D721Med (cell line): Measurements from ENCODE around the gene NDUFC1.

Experiments
- DNase-seq: peaks from one replicate; pipeline ENCODE4 v3.0.0; 2011; ENCODE audit warnings: low spot score; ENCODE audit not compliant: insufficient read length
- FAIRE-seq: peaks from 2 replicates; lab custom pipeline; 2011; peaks lifted over from hg19 to GRCh38; lab: Jason Lieb, UNC
- CTCF ChIP-seq: IDR thresholded peaks from 2 replicates; pipeline ENCODE4 v1.5.1; 2012; ENCODE audit warnings: mild to moderate bottlenecking, control low read depth; ENCODE audit not compliant: insufficient read depth; ENCODE audit errors: missing control alignments

NDUFC1 gene

GRCh38 chr4:139311909-139312308, 9.6 kb upstream of the NDUFC1 start:
- FAIRE-seq (peak; percentile 6), DNase-seq (no peak)
- TF ChIP-seq CTCF = no peak

GRCh38 chr4:139304920-139305319, 2.6 kb upstream of the NDUFC1 start:
- TF ChIP-seq CTCF = no peak
- DNase-seq (no peak), FAIRE-seq (no peak)

- no peak for TF ChIP-seq CTCF
- DNase-seq (peak; percentile 79), FAIRE-seq (no peak)
Measured at GRCh38 chr4:139301113-139301820, 1.0 kb downstream of the NDUFC1 start, which contains the start of gene NAA15. Gene NAA15 (plus strand): TSS chr4:139301505. CDS start chr4:139301778, 273 bp downstream.

- DNase-seq (no peak), FAIRE-seq (no peak)
- no peak for TF ChIP-seq CTCF
Measured at GRCh38 chr4:139300431-139301112, 1.7 kb downstream of the NDUFC1 start.

- FAIRE-seq (no peak), DNase-seq (no peak)
- no peak for TF ChIP-seq CTCF
Measured at GRCh38 chr4:139299536-139299935, 2.7 kb downstream of the NDUFC1 start.

- TF ChIP-seq CTCF = no peak
- no peak for FAIRE-seq
- no peak for DNase-seq
Measured at GRCh38 chr4:139297001-139297410, 5.3 kb downstream of the NDUFC1 start.

GRCh38 chr4:139295942-139296299, 6.4 kb downstream of the NDUFC1 start:
- DNase-seq (no peak), FAIRE-seq (no peak)
- TF ChIP-seq CTCF = no peak
